Activated T-cell treated with anti-CD3 and anti-CD28 coated beads for 24 hours (primary cell): Measurements from ENCODE around the gene SPPL2A.

ENCODE experiments used
- DNase-seq: peaks from one replicate; pipeline ENCODE4 v3.0.0-alpha.2; 2020; ENCODE audit warnings: low read depth

SPPL2A gene

DNA sequence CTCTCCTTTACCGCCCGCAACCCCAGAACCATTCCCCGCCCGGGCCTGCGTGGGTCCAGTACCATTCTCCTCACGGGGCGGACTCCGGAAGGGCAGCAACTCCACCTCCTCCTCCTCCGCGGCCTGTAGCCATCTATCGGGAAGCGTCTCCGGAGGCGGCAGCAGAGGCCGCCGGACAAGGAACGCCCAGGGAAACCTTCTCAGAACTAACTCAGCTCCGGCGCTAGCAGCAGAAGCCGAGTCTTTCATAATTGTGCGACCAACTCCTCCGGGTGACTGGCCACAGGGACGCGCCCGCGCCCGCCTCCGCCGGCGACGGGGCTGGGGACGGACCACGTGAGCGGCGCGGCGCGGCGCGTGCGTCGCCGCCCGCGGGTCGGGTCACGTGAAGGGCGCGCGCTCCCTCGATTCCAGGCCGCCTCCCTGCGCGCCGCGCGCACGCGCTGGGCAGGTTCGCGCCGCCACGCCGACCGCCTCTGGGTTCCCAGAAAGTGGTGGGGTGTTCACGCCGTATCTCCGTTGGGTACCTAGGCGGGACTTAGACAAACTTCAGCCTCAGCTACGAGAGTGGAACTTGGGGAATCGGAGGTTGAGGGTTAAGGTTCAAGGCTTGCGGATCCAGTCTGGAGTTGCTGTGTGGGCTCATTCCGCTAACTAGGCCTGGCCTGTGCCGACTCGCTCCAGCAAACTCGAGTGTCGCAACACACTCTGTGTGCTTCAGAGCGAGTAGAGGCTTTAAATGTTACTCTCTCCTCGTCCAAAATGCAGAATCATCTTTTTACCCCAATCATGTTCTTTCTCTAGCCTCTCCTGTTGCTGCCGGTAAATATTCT lies 78.8 kb downstream of the SPPL2A start, which contains the start of gene TRPM7:
TRPM7 (minus strand) TSS at position 329 of the 833 bp plus-strand sequence; CDS start at position 65, 264 bp downstream.
- DNase-seq = peak; percentile 84

DNA sequence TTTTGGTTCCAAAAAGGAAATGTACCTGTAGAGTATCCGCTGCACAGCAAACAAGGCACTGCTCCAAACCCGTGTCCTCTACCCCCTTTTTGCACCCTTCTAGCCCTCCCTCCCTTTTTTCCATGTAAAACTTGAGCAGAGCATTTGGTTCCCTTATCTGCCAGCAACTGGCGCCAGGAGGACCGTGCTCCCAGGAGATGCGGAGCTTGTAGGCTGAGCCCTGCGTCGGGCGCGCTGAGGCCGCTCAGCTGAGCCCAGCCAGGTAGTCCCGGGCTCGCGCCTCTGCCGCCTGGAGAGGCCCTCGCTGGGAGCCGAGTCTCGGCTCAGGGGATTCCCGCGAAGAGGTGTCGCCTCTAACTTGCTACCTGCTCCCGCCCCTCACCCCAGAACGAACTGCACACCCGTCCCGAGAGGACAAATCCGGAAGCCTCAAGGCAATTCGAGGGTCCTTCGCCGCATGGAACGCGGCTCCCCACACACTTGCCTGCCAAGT lies 79.5 kb downstream of the SPPL2A start:
- DNase-seq = peak; percentile 67

DNA sequence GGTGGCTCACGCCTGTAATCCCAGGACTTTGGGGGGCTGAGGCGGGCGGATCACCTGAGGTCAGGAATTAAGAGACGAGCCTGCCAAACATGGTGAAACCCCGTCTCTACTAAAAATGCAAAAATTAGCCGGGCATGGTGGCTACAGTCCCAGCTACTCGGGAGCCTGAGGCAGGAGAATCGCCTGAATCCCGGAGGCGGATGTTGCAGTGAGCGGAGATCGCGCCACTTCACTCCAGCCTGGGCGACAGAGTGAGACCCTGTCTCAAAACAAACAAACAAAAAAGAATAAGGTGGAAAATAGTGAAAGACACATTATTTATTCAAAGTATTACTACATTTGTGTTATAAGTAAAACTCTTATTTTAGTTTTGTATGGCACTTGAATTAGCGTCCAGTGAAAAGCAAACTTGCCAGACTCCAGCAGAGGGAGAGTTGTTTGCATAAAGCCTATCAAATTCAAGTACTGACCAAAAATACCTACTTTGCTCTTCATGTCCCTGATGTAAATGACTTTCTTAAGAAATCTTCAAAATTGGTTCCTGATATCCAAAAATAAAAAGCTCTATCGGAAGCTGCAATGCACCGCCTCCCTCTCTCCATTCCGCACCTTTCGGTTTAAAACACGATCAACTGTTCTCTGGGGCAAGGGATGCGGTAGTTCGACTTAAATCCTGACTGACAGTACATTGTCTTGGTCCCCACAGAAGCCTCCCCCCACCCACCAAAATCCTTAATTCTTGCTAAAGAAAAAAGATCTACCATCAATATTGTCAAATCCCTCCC lies 80.1 kb downstream of the SPPL2A start:
- no peak for DNase-seq

DNA sequence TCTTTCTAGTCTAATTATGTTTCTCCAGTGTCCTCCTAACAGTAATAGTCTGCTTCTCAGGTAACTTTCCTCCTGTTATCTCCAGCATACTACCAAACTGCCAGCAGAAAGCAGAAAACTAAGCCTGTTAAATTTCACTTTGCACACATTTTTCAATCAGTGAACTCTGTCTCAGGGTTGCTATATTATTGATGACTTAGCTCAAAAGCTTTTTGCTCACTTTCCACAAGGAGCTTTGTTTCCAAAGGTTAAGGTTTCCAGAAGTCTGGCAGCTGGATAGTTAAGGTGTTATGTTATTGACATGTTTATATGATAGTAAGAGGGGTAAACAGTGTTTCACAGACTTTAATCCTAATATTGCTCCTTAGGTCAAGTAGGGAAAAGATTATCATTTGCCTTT lies 84.0 kb downstream of the SPPL2A start:
- no peak for DNase-seq

DNA sequence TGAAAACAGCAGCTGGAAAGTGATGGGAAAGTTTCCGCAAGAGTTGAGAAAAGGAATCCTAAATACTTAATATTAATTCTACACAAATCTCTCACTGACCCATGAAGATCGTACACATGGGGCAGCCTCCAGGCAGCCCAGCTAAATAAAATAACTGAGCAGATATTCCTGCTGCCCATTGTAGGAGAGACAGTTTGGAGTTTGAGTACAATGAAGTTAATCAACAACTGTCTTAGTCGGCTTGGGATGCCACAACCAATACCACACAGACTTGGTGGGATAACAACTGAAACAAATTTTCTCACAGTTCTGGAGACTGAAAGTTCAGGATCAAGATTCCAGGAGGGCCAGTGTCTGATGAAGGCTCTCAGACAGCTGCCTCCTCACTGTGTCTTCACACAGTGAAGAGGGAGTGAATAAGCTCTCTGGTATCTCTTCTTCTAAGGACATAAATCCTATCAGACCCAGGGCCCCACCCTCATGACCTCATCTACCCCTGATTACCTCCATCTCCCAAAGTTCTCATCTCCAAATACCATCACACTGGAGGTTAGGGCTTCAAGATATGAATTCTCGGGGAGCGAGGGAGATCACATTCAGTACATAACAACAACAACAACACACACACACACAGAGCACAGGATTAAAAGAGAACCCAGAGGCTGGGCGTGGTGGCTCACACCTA lies 88.6 kb downstream of the SPPL2A start:
- DNase-seq = no peak

DNA sequence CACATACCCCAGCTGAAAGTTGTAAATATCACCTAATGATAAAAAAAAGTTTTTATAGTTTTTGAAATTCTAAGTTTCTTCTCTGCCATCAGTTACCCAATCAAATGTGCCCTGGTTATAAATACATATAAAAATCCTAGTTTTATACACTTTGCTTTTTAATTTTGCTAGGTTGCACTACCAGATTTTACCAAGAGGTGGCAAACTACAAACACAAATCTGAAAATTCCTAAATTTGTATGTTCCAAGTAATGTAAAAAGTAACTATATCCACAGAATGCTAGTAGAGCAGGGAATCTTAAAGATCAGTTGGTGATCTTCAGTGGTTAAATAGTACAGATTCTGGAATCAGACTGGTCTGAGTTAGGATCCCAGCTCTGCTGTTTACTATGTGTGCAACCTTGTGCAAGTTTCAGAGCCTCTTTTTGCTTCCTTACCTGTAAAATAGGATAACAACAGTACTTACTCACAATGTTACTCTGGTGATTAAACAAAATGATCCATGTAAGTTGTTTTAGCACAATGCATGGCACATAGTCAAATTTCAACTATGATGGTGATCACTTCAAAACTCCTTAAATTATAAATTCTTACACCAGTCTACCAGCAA lies 89.9 kb downstream of the SPPL2A start:
- DNase-seq = no peak

DNA sequence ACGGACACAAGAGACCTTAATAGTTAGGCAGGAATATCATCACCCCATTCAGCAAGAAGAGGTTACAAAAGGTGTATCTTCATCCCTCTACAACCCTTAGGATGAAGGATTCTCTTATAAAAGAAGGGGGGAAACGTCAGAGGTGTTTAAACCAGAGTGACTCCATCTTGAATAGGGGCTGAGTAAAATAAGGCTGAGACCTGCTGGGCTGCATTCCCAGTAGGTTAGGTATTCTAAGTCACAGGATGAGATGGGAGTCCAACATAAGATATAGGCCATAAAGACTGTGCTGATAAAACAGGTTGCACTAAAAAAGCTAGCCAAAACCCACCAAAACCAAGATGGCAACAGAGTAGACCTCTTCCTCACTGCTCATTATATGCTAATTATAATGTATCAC lies 95.4 kb downstream of the SPPL2A start:
- DNase-seq = no peak

DNA sequence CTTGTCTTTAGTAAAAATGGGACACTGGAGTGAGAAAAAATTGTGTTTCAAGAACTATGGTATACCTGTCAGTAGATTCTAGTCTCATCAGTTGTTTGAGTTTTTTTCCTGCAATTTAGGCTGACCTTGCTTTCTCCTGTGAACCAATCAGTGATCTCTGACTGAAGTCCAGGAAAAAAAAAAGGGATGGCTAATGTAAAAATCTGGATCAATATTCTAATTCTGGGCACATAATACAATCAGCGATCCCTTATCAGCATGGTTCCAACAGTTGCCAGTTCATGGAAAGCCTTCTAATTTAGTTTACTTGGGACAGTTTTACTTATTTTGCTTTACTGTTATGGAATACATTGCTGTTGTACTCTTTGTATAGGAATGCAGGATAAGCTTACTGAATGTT lies 95.9 kb downstream of the SPPL2A start:
- no peak for DNase-seq

DNA sequence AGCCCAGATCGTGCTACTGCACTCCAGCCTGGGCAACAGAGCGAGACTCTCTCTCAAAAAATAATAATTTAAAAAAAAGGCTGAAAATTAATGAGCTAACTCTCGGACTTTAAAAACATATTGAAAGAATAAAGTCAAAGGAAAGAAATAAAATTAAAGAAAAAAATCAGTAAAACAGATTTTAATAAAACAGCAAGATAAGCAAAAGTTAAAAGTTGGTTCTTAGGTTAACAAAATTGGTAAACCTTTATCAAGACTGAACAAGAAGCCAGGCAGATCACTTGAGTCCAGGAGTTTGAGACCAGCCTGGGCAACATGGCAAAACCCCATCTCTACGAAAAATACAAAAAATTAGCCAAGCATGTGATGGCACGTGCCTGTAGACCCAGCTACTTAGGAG lies 99.6 kb downstream of the SPPL2A start:
- no peak for DNase-seq

DNA sequence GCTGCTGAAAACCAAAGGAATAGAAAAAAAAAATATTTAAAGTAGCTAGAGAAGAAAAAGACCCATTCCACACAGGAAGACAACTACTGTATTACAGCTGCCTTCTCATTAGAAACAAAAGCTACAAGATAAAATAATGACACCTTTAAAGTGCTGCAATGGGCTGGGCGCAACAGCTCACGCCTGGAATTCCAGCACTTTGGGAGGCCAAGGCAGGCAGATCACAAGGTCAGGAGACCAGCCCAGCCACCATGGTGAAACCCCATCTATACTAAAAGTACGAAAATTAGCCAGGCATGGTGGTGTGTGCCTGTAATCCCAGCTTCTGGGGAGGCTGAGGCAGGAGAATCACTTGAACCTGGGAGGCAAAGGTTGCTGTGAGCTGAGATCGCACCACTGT lies 110.0 kb downstream of the SPPL2A start:
- DNase-seq = no peak

DNA sequence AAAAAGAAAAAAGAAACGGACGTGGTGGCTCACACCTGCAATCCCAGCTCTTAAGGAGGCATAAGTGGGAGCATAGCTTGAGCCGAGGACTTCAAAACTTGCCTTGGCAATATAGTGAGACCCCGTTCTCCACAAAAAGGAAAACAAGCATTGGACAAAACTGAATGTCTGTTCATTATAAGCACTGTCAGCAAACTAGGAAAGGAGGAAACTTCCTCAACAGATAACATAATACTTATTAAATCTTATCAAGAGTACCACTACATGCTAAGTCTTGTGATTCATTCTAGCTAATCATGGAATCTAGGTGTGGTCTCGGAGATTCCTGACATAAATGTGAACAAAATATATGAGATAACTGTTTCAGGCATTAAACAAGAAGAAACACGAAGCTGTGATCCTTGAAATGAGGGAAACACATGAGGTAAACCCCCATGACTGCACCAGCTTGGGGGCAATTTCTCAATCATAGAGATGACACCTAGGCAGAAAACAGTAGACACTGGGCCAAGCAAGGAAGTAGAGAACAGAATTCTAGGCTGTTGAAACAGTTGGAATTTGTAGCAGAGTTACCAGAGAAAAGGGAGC lies 112.3 kb downstream of the SPPL2A start:
- DNase-seq = no peak

DNA sequence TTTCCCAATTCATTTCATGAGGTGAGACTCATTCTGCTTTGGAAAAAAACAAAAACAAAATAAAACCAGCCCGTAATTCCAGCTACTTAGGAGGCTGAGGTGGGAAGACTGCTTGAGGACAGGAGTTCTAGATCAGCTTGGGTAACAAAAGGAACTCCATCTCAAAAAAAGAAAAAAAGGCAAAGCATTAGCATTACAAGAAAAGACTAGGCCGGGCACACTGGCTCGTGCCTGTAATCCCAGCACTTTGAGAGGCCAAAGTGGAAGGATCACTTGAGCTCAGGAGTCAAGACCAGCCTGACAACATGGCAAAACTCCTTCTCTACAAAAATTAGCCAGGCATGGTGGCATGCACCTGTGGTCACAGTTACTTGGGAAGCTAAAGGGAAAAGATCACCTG lies 112.8 kb downstream of the SPPL2A start:
- no peak for DNase-seq
